ENCODE results near the gene KCNH4.
"Not testable (repeated sequence)": the region's sequence is repeated elsewhere in the genome, so short reads cannot be mapped to it uniquely, and the experiment has no call there.

- not testable (repeated sequence) for TF ChIP-seq CTCF (IDR thresholded peaks at IDR 0.05; ENCODE audit: low read depth, low read length, missing input control); GABPA (IDR thresholded peaks at IDR 0.05 in 1 of 2, conservative IDR thresholded peaks at IDR 0.05 in 1 of 2); ZBTB33 (IDR thresholded peaks at IDR 0.05); SP1 (IDR thresholded peaks at IDR 0.05); YY1 (IDR thresholded peaks at IDR 0.05); HNF4G (IDR thresholded peaks at IDR 0.05); MAX (IDR thresholded peaks at IDR 0.05)
Observed at GRCh38 chr17:42140690-42141089, 40.3 kb downstream of the KCNH4 start.
